ENCODE measurements around the gene ZNF335. TPM values are rescaled to one million over a fixed set of nuclear protein-coding genes. Genes with fewer than 3 reads are reported as not detected.

Gene ZNF335
- total RNA-seq, 6 experiments from 2014 or later: 6.5 to 9.3 (median 7.8) TPM

- ATAC-seq (no peak), DNase-seq (no peak)
- TF ChIP-seq, protein P1, sequence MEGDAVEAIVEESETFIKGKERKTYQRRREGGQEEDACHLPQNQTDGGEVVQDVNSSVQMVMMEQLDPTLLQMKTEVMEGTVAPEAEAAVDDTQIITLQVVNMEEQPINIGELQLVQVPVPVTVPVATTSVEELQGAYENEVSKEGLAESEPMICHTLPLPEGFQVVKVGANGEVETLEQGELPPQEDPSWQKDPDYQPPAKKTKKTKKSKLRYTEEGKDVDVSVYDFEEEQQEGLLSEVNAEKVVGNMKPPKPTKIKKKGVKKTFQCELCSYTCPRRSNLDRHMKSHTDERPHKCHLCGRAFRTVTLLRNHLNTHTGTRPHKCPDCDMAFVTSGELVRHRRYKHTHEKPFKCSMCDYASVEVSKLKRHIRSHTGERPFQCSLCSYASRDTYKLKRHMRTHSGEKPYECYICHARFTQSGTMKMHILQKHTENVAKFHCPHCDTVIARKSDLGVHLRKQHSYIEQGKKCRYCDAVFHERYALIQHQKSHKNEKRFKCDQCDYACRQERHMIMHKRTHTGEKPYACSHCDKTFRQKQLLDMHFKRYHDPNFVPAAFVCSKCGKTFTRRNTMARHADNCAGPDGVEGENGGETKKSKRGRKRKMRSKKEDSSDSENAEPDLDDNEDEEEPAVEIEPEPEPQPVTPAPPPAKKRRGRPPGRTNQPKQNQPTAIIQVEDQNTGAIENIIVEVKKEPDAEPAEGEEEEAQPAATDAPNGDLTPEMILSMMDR (IDR thresholded peaks at IDR 0.05): no peak
- no peak for TF ChIP-seq POLR2A (IDR thresholded peaks at IDR 0.05)
- H3K9me3 ChIP-seq: no peaks in the 10 kb centered on the region
- H3K27ac ChIP-seq: peak overlapping the region in 1 of 3 donors; percentile 0
- H3K27me3 ChIP-seq: no peaks in the 10 kb centered on the region
- H3K4me3 ChIP-seq: no peak overlapping the region
- peaks cover 0 to 23% (median 3%) of the 10 kb centered on the region in 4 donors for H3K4me1 ChIP-seq
- intact Hi-C loops (cut with DNase I): loop anchor here in 1 of 2 donors (10.0 kb wide), 1 partner anchor 50 kb away; the partner anchor contains the start of genes CTSA and NEURL2
- WGBS (ENCODE audit: insufficient coverage, low coverage, low lambda C conversion rate, missing lambda C conversion rate): 91% methylated on average over 17 of the region's 19 CpGs
- peaks cover 5 to 82% (median 33%) of the 10 kb centered on the region in 4 donors for H3K36me3 ChIP-seq
Measured at GRCh38 chr20:45944965-45945677, 26.9 kb downstream of the ZNF335 start.

GRCh38 chr20:45944151-45944964 is 27.6 kb downstream of the ZNF335 start:
- TF ChIP-seq, protein P1 (IDR thresholded peaks at IDR 0.05): no peak
- no peak for TF ChIP-seq POLR2A (IDR thresholded peaks at IDR 0.05)
- peaks cover 7 to 82% (median 29%) of the 10 kb centered on the region in 4 donors for H3K36me3 ChIP-seq
- intact Hi-C loops (cut with DNase I): loop anchor here in 1 of 2 donors (10.0 kb wide), 1 partner anchor 50 kb away; the partner anchor contains the start of genes CTSA and NEURL2
- peak overlapping the region in 1 of 3 donors; percentile 34 for H3K27ac ChIP-seq
- DNase-seq (no peak), ATAC-seq (peak in 1 of 4 donors; percentile 29)
- H3K27me3 ChIP-seq: no peaks in the 10 kb centered on the region
- H3K4me3 ChIP-seq: no peak overlapping the region
- H3K4me1 ChIP-seq: peaks cover 0 to 23% (median 3%) of the 10 kb centered on the region in 4 donors
- 59% methylated on average over 9 of the region's 15 CpGs for whole genome bisulfite sequencing (ENCODE audit: insufficient coverage, low coverage, low lambda C conversion rate, missing lambda C conversion rate)
- H3K9me3 ChIP-seq: no peaks in the 10 kb centered on the region

DNA sequence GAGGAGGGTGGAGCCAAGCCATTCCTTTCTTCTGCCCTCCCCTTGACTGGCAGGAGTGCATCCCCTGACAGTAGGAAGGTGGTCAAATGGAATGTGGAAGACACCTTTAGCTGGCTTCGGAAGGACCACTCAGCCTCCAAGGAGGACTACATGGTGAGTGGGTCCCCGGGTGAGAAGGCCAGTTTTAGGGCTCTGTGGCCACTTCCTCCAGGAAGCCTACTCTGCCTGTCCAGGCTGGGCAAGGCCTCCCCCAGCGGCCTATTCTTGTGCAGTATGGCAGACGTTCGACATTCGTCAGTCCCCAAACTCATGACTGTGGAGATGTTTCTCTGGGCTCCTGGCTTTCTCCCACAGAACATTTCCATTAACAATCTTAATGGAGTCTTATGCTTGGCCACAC is 28.4 kb downstream of the ZNF335 start:
- no peak for TF ChIP-seq POLR2A (IDR thresholded peaks at IDR 0.05)
- TF ChIP-seq, protein P1 (IDR thresholded peaks at IDR 0.05): no peak
- Histone ChIP-seq H3K9me3 (no peaks in the 10 kb centered on the region), H3K27me3 (no peaks in the 10 kb centered on the region), H3K4me3 (no peak overlapping the region), H3K4me1 (peaks cover 0 to 23% (median 3%) of the 10 kb centered on the region in 4 donors), H3K27ac (peak overlapping the region in 1 of 3 donors; percentile 34), H3K36me3 (peaks cover 9 to 84% (median 26%) of the 10 kb centered on the region in 4 donors)
- WGBS (ENCODE audit: insufficient coverage, low coverage, low lambda C conversion rate, missing lambda C conversion rate): no CpG with 5 or more reads among the region's 6 CpGs
- ATAC-seq (no peak), DNase-seq (no peak)
- intact Hi-C loops (cut with DNase I): loop anchor here in 1 of 2 donors (10.0 kb wide), 1 partner anchor 49 kb away; the partner anchor contains the start of genes CTSA and NEURL2

GRCh38 chr20:45940469-45940868 is 31.5 kb downstream of the ZNF335 start:
- ATAC-seq (no peak), DNase-seq (no peak)
- no peaks in the 10 kb centered on the region for H3K9me3 ChIP-seq
- no peak overlapping the region for H3K27ac ChIP-seq
- TF ChIP-seq, protein P1 (IDR thresholded peaks at IDR 0.05): no peak
- TF ChIP-seq POLR2A (IDR thresholded peaks at IDR 0.05): no peak
- H3K27me3 ChIP-seq: no peaks in the 10 kb centered on the region
- H3K4me3 ChIP-seq: no peak overlapping the region
- peaks cover 0 to 10% (median 0%) of the 10 kb centered on the region in 4 donors for H3K4me1 ChIP-seq
- WGBS (ENCODE audit: insufficient coverage, low coverage, low lambda C conversion rate, missing lambda C conversion rate): 80% methylated on average over 1 of the region's 13 CpGs
- intact Hi-C loops (cut with DNase I): loop anchor here in 1 of 2 donors (10.0 kb wide), 1 partner anchor 46 kb away; the partner anchor contains the start of genes CTSA and NEURL2
- peaks cover 4 to 74% (median 20%) of the 10 kb centered on the region in 4 donors for H3K36me3 ChIP-seq

All from right lobe of liver (tissue), 6 donors.